GM12801 (cell line): ENCODE measurements around the gene KNDC1.

ENCODE experiments used
- CTCF ChIP-seq: IDR thresholded peaks from one replicate; pipeline ENCODE4 v1.5.1; 2011; ENCODE audit warnings: control low read depth; ENCODE audit not compliant: insufficient read length; ENCODE audit errors: extremely low read depth

The KNDC1 gene

GRCh38 chr10:133176546-133176945 is 16.5 kb downstream of the KNDC1 start:
- no peak for TF ChIP-seq CTCF

- TF ChIP-seq CTCF: no peak
Measured at GRCh38 chr10:133177380-133178157, 17.6 kb downstream of the KNDC1 start.

GRCh38 chr10:133178357-133179127 is 18.5 kb downstream of the KNDC1 start:
- no peak for TF ChIP-seq CTCF

GRCh38 chr10:133179128-133179520 is 19.1 kb downstream of the KNDC1 start:
- TF ChIP-seq CTCF: no peak

- no peak for TF ChIP-seq CTCF
Measured at GRCh38 chr10:133179651-133180050, 19.6 kb downstream of the KNDC1 start.

GRCh38 chr10:133180192-133180964 is 20.4 kb downstream of the KNDC1 start:
- no peak for TF ChIP-seq CTCF
